ENCODE measurements around the gene PCNX2.

The PCNX2 gene

DNA sequence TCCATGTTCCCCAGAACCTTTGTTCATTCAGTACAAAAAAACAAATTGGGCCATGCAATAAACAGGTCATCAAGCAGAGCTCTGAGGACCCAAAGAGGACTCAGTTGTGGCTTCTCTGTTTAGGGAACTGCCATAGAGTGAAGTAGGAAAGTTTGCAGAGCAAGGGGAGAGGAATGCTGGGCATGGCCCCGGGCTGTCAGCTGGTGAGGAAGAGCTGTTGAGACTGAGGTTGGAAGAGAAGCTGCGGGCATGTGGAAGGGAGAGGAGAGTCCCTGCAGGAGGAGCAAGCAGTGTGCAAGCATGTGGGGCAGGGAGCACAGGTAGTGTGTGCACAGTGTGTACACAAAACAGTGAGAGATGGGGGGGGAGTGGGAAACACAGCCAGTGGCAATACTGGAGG is 273.3 kb downstream of the PCNX2 start:
- no peak overlapping the region for H3K9ac ChIP-seq (ENCODE audit: low read length in 5 of 5)
- H3K27me3 ChIP-seq (ENCODE audit: control insufficient read depth in 5 of 5, insufficient read depth in 4 of 5, low read length in 5 of 5): peaks cover 0 to 6% (median 0%) of the 10 kb centered on the region in 5 donors
- no peak overlapping the region for H3K27ac ChIP-seq (ENCODE audit: low read depth, low read length)
- no peaks in the 10 kb centered on the region for H3K36me3 ChIP-seq (ENCODE audit: control insufficient read depth in 5 of 5, insufficient read depth in 5 of 5, low read length in 5 of 5)
- H3K4me1 ChIP-seq (ENCODE audit: control insufficient read depth in 5 of 5, insufficient read depth in 5 of 5, low read length in 5 of 5): peaks cover 2 to 11% (median 6%) of the 10 kb centered on the region in 5 donors
- H3K9me3 ChIP-seq (ENCODE audit: control insufficient read depth in 5 of 5, low read length in 5 of 5): no peaks in the 10 kb centered on the region
- H3K4me3 ChIP-seq (ENCODE audit: low read depth in 1 of 5, low read length in 5 of 5): no peak overlapping the region

DNA sequence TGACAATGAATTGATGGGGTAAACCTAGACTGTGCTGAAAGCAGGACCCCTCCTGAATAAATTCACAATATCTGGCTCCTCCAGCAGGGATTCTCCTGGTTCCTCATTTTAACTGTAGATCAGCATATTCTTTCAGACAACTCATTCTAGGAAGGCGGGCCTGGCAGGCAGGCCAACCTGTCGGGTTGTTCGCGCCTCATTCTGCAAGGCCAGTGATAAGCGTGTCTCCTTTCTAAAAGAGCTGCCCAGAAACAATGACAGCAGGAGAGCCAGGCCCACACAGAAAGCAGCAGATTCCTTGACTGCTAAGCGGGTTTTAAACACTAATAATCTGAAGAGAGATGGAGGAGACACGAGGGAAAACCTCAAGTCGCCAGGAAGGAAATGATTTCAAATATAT is 275.1 kb downstream of the PCNX2 start:
- Histone ChIP-seq H3K27ac (ENCODE audit: low read depth, low read length) (no peak overlapping the region), H3K9me3 (ENCODE audit: control insufficient read depth in 5 of 5, low read length in 5 of 5) (no peaks in the 10 kb centered on the region), H3K4me3 (ENCODE audit: low read depth in 1 of 5, low read length in 5 of 5) (no peak overlapping the region), H3K27me3 (ENCODE audit: control insufficient read depth in 5 of 5, insufficient read depth in 4 of 5, low read length in 5 of 5) (peaks cover 0 to 6% (median 0%) of the 10 kb centered on the region in 5 donors), H3K4me1 (ENCODE audit: control insufficient read depth in 5 of 5, insufficient read depth in 5 of 5, low read length in 5 of 5) (peaks cover 2 to 11% (median 6%) of the 10 kb centered on the region in 5 donors), H3K9ac (ENCODE audit: low read length in 5 of 5) (no peak overlapping the region), H3K36me3 (ENCODE audit: control insufficient read depth in 5 of 5, insufficient read depth in 5 of 5, low read length in 5 of 5) (no peaks in the 10 kb centered on the region)

DNA sequence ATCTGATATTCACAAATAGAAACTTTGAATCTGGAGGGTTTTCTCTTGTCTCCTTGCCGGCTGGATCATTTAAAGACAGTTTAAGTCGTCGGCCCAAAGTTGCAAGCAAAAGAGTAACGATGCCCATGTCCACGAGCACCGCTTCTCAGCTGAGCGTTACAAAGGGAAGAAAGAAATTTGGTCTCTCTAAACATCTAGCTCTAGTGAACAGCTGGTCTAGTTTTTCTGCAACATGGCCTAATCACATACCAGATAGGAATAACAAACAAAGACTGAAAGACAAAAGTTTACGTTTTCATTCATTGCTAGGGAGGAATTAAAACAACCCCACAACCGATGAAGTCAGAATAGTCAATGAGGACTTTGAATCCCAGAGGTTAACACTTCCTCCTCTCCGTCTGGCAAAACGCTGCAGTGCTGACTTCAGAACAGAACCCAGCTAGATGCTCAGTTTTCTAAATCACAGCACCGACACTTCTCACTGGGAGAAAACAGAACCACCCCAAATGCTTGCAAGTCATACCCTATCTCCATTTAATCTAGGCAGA is 275.7 kb downstream of the PCNX2 start:
- H3K27me3 ChIP-seq (ENCODE audit: control insufficient read depth in 5 of 5, insufficient read depth in 4 of 5, low read length in 5 of 5): peaks cover 0 to 6% (median 0%) of the 10 kb centered on the region in 5 donors
- no peak overlapping the region for H3K27ac ChIP-seq (ENCODE audit: low read depth, low read length)
- no peak overlapping the region for H3K9ac ChIP-seq (ENCODE audit: low read length in 5 of 5)
- H3K4me3 ChIP-seq (ENCODE audit: low read depth in 1 of 5, low read length in 5 of 5): no peak overlapping the region
- no peaks in the 10 kb centered on the region for H3K36me3 ChIP-seq (ENCODE audit: control insufficient read depth in 5 of 5, insufficient read depth in 5 of 5, low read length in 5 of 5)
- H3K4me1 ChIP-seq (ENCODE audit: control insufficient read depth in 5 of 5, insufficient read depth in 5 of 5, low read length in 5 of 5): peaks cover 2 to 11% (median 6%) of the 10 kb centered on the region in 5 donors
- H3K9me3 ChIP-seq (ENCODE audit: control insufficient read depth in 5 of 5, low read length in 5 of 5): no peaks in the 10 kb centered on the region

DNA sequence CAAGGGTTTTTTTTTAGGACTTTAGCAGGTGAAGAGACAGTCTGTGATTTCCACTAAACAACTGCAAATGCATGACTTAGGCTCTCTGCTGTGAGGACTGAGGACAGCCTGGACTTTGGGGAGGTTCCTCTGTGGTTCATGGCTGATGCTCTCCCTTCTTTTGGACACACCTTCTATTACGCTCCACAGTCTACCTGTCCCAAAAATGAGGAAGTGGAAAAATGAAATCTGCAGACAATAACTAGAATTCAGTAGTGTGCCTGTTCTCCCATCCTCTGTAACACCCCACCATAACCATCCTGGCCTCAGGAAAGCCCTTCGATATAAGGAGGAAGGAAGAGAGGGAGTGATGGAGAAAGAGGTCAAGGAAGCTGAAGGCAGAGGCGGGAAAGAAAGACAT is 276.4 kb downstream of the PCNX2 start:
- Histone ChIP-seq H3K27me3 (ENCODE audit: control insufficient read depth in 5 of 5, insufficient read depth in 4 of 5, low read length in 5 of 5) (peaks cover 0 to 6% (median 0%) of the 10 kb centered on the region in 5 donors), H3K9me3 (ENCODE audit: control insufficient read depth in 5 of 5, low read length in 5 of 5) (no peaks in the 10 kb centered on the region), H3K4me3 (ENCODE audit: low read depth in 1 of 5, low read length in 5 of 5) (no peak overlapping the region), H3K9ac (ENCODE audit: low read length in 5 of 5) (no peak overlapping the region), H3K27ac (ENCODE audit: low read depth, low read length) (no peak overlapping the region), H3K4me1 (ENCODE audit: control insufficient read depth in 5 of 5, insufficient read depth in 5 of 5, low read length in 5 of 5) (peaks cover 2 to 11% (median 6%) of the 10 kb centered on the region in 5 donors), H3K36me3 (ENCODE audit: control insufficient read depth in 5 of 5, insufficient read depth in 5 of 5, low read length in 5 of 5) (peaks cover 0 to 5% (median 0%) of the 10 kb centered on the region in 5 donors)

DNA sequence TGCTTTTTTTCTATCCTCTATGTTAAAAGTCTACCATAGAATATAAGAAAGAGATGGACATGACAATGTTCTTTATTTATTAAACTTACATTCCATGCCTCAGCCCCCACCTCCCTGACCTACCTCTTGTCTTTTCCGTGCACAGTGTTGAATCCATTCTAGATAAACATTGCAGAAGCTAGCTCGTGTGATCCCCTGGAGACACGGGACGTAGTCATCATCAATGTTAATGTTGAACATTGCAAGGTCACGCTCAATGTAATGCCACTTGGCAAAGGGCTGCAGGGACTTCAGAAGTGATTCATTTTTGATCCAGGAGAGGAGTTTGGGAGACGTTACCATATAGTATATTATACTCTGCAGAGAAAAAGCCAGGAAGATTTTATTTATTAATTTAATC is 278.7 kb downstream of the PCNX2 start:
- Histone ChIP-seq H3K27ac (ENCODE audit: low read depth, low read length) (no peak overlapping the region), H3K4me1 (ENCODE audit: control insufficient read depth in 5 of 5, insufficient read depth in 5 of 5, low read length in 5 of 5) (peaks cover 2 to 11% (median 6%) of the 10 kb centered on the region in 5 donors)

DNA sequence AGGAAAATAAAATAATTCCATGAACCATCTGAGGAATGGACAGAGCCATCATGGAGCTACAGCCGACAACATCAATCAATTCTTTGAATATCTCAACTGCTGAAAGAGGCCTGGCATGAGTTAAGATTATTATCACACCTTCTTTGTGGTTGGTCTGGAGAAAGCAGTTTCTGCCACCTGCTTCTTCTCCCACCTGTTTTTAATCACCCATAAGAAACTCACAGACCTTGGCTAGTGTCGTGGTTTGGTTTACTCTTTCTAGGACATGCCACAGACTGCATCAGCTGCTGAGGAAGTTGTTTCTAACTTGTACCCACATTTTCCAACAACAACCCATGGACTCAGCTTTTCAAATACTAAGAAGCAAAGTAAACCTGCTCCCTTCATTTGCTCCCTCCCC is 279.6 kb downstream of the PCNX2 start:
- peaks cover 0 to 6% (median 0%) of the 10 kb centered on the region in 5 donors for H3K27me3 ChIP-seq (ENCODE audit: control insufficient read depth in 5 of 5, insufficient read depth in 4 of 5, low read length in 5 of 5)
- H3K4me3 ChIP-seq (ENCODE audit: low read depth in 1 of 5, low read length in 5 of 5): no peak overlapping the region
- H3K36me3 ChIP-seq (ENCODE audit: control insufficient read depth in 5 of 5, insufficient read depth in 5 of 5, low read length in 5 of 5): peaks cover 0 to 6% (median 0%) of the 10 kb centered on the region in 5 donors
- H3K27ac ChIP-seq (ENCODE audit: low read depth, low read length): no peak overlapping the region
- no peaks in the 10 kb centered on the region for H3K9me3 ChIP-seq (ENCODE audit: control insufficient read depth in 5 of 5, low read length in 5 of 5)
- H3K4me1 ChIP-seq (ENCODE audit: control insufficient read depth in 5 of 5, insufficient read depth in 5 of 5, low read length in 5 of 5): peaks cover 0 to 9% (median 6%) of the 10 kb centered on the region in 5 donors
- no peak overlapping the region for H3K9ac ChIP-seq (ENCODE audit: low read length in 5 of 5)

More for the DNA sequence above, 278.7 kb downstream of the PCNX2 start:
- H3K27me3 ChIP-seq (ENCODE audit: control insufficient read depth in 5 of 5, insufficient read depth in 4 of 5, low read length in 5 of 5): peaks cover 0 to 6% (median 0%) of the 10 kb centered on the region in 5 donors
- H3K9ac ChIP-seq (ENCODE audit: low read length in 5 of 5): no peak overlapping the region
- H3K36me3 ChIP-seq (ENCODE audit: control insufficient read depth in 5 of 5, insufficient read depth in 5 of 5, low read length in 5 of 5): peaks cover 0 to 6% (median 0%) of the 10 kb centered on the region in 5 donors
- H3K4me3 ChIP-seq (ENCODE audit: low read depth in 1 of 5, low read length in 5 of 5): no peak overlapping the region
- H3K9me3 ChIP-seq (ENCODE audit: control insufficient read depth in 5 of 5, low read length in 5 of 5): no peaks in the 10 kb centered on the region

DNA sequence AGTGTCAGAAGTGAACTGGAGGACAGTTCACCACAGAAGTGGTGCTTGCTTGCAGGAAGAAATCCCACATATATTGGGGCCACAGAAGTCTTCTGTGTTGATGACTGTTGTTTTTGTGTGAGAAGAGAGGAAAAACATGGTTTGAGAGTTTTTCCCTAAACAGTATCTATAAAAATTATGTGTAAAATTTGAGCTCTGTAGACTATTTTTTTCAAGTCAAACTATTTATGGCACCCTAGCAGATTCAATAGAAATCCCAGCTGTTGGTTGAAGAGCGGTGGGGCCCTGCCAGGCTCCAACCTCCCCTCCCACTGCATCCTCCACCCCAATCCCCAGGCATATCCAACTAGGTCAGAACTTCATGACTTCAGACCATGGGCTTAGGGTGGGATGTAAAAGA is 283.5 kb downstream of the PCNX2 start:
- Histone ChIP-seq H3K4me3 (ENCODE audit: low read depth in 1 of 5, low read length in 5 of 5) (no peak overlapping the region), H3K9me3 (ENCODE audit: control insufficient read depth in 5 of 5, low read length in 5 of 5) (no peaks in the 10 kb centered on the region), H3K9ac (ENCODE audit: low read length in 5 of 5) (no peak overlapping the region), H3K36me3 (ENCODE audit: control insufficient read depth in 5 of 5, insufficient read depth in 5 of 5, low read length in 5 of 5) (peaks cover 0 to 6% (median 0%) of the 10 kb centered on the region in 5 donors), H3K4me1 (ENCODE audit: control insufficient read depth in 5 of 5, insufficient read depth in 5 of 5, low read length in 5 of 5) (no peaks in the 10 kb centered on the region), H3K27ac (ENCODE audit: low read depth, low read length) (no peak overlapping the region), H3K27me3 (ENCODE audit: control insufficient read depth in 5 of 5, insufficient read depth in 4 of 5, low read length in 5 of 5) (no peaks in the 10 kb centered on the region)

DNA sequence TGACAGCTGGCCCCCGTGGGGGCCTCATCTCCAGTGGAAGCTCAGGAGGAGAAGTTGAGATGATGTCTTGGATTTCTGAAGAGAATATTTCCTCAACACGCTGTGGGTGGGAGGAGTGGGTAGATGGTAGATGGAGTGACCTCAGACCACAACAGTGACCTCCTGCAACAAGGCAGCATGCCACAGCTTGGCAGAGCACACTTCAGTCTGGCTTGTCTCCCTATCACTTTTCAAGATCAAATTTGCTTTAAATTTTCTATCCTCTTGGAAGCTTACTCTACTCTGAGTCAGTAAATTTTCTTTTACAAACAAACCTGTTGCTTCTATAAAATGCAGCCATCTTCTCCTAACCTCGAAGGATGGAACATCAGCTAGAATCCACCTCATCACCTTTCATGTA is 285.4 kb downstream of the PCNX2 start:
- Histone ChIP-seq H3K4me3 (ENCODE audit: low read depth in 1 of 5, low read length in 5 of 5) (no peak overlapping the region), H3K27me3 (ENCODE audit: control insufficient read depth in 5 of 5, insufficient read depth in 4 of 5, low read length in 5 of 5) (no peaks in the 10 kb centered on the region), H3K36me3 (ENCODE audit: control insufficient read depth in 5 of 5, insufficient read depth in 5 of 5, low read length in 5 of 5) (peaks cover 0 to 6% (median 0%) of the 10 kb centered on the region in 5 donors)

DNA sequence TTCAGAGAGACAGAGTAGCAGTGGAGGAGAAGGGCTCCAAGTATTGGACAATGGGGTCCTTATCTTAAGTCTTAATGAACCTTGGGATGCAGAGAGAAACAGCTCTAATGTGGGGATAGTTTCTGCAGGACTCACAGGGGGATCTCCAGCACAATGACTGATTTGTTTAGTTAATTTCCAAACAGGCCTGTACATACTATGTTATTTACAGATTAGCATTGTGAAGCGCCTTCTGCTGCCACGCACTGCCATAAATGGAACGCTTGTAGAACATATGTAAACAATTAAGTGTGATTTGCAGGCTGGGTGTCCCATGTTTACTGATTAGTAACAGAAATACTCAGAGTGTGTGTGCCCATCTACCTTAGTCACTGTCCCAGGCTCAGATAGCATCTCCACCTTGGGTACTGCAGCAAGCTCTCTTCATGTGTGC is 289.0 kb downstream of the PCNX2 start:
- Histone ChIP-seq H3K27ac (ENCODE audit: low read depth, low read length) (no peak overlapping the region), H3K36me3 (ENCODE audit: control insufficient read depth in 5 of 5, insufficient read depth in 5 of 5, low read length in 5 of 5) (no peaks in the 10 kb centered on the region), H3K4me3 (ENCODE audit: low read depth in 1 of 5, low read length in 5 of 5) (no peak overlapping the region), H3K27me3 (ENCODE audit: control insufficient read depth in 5 of 5, insufficient read depth in 4 of 5, low read length in 5 of 5) (no peaks in the 10 kb centered on the region), H3K9me3 (ENCODE audit: control insufficient read depth in 5 of 5, low read length in 5 of 5) (no peaks in the 10 kb centered on the region), H3K4me1 (ENCODE audit: control insufficient read depth in 5 of 5, insufficient read depth in 5 of 5, low read length in 5 of 5) (no peaks in the 10 kb centered on the region), H3K9ac (ENCODE audit: low read length in 5 of 5) (no peak overlapping the region)

More for the DNA sequence above, 285.4 kb downstream of the PCNX2 start:
- Histone ChIP-seq H3K9me3 (ENCODE audit: control insufficient read depth in 5 of 5, low read length in 5 of 5) (no peaks in the 10 kb centered on the region), H3K27ac (ENCODE audit: low read depth, low read length) (no peak overlapping the region), H3K4me1 (ENCODE audit: control insufficient read depth in 5 of 5, insufficient read depth in 5 of 5, low read length in 5 of 5) (no peaks in the 10 kb centered on the region), H3K9ac (ENCODE audit: low read length in 5 of 5) (no peak overlapping the region)

DNA sequence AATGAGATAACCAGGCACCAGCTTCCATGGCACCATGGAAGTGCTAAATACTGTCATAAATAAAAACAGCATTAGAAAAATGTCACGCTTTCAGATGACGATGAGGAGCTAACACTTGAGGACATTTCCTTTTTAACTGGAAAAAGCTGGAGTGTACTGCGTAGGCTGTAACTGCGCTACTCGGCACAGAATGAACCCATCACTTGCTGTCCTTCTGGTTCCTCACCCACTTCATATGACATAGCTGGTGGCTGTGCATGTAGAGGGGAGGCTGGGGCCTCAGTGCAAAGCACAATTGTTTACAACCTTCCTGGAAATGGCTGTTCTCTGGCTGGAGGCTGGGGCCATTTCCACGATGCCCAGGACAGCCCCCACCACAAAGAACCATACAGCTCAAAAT is 289.4 kb downstream of the PCNX2 start:
- Histone ChIP-seq H3K4me3 (ENCODE audit: low read depth in 1 of 5, low read length in 5 of 5) (no peak overlapping the region), H3K27ac (ENCODE audit: low read depth, low read length) (no peak overlapping the region), H3K36me3 (ENCODE audit: control insufficient read depth in 5 of 5, insufficient read depth in 5 of 5, low read length in 5 of 5) (no peaks in the 10 kb centered on the region), H3K9me3 (ENCODE audit: control insufficient read depth in 5 of 5, low read length in 5 of 5) (no peaks in the 10 kb centered on the region), H3K9ac (ENCODE audit: low read length in 5 of 5) (no peak overlapping the region), H3K27me3 (ENCODE audit: control insufficient read depth in 5 of 5, insufficient read depth in 4 of 5, low read length in 5 of 5) (no peaks in the 10 kb centered on the region), H3K4me1 (ENCODE audit: control insufficient read depth in 5 of 5, insufficient read depth in 5 of 5, low read length in 5 of 5) (no peaks in the 10 kb centered on the region)

Measured in subcutaneous abdominal adipose tissue (tissue), 5 donors.